Ascending aorta (tissue), 2 donors: ENCODE results near the gene LENG9. TPM values are rescaled to one million over a fixed set of nuclear protein-coding genes. Genes with fewer than 3 reads are reported as not detected.
"Not testable (repeated sequence)": the region's sequence is repeated elsewhere in the genome, so short reads cannot be mapped to it uniquely, and the experiment has no call there.

Source experiments
- DNase-seq, 2 donors: peaks; one replicate each; pipeline ENCODE4 v3.0.0-alpha.2; 2019; ENCODE audit warnings: low spot score in 2 of 2
- H3K27ac ChIP-seq, 2 donors: fragments of 200-600 bp; sonication (generic); one replicate each; pipeline ENCODE4 v1.5.1; 2016 to 2017; ENCODE audit warnings: mild to moderate bottlenecking in 1 of 2
- H3K27me3 ChIP-seq: fragments of 200-600 bp; sonication (generic); one replicate; pipeline ENCODE4 v1.5.1; 2017
- H3K36me3 ChIP-seq, 2 donors: fragments of 200-600 bp; sonication (generic); one replicate each; pipeline ENCODE4 v1.5.1; 2016
- H3K4me1 ChIP-seq, 2 donors: fragments of 200-600 bp; sonication (generic); one replicate each; pipeline ENCODE4 v1.5.1; 2016 to 2017; ENCODE audit warnings: mild to moderate bottlenecking in 1 of 2
- H3K4me3 ChIP-seq, 2 donors: fragments of 200-600 bp; sonication (generic); one replicate each; pipeline ENCODE4 v1.5.1; 2016 to 2017; ENCODE audit warnings: mild to moderate bottlenecking in 1 of 2
- H3K9me3 ChIP-seq, 2 donors: fragments of 200-600 bp; sonication (generic); one replicate each; pipeline ENCODE4 v1.5.1; 2016
- intact Hi-C: fragments of 100-400 bp; cut with DNase I; formaldehyde crosslinking; loops from one replicate; pipeline ENCODE4 v1.15.1; 2023
- total RNA-seq: library from RNA; depleted of rRNA; stranded (reverse); fragments of >200 nt; gene quantifications from one replicate; pipeline ENCODE4 v1.1.0, GENCODE V29; 2016
- TF ChIP-seq, protein P1 (sequence below), 3 experiments: fragments of 200-600 bp in 2 of 3; fragments of 450-650 bp in 1 of 3; sonication (generic) in 2 of 3; IDR thresholded peaks; one replicate each; pipeline ENCODE4 v1.5.1; 2016 to 2019; ENCODE audit warnings: antibody characterized with exemption in 3 of 3, mild to moderate bottlenecking in 1 of 3, moderate library complexity in 1 of 3

LENG9 gene
- total RNA-seq, 1 donor from 2014 or later: 10.1 TPM

DNA sequence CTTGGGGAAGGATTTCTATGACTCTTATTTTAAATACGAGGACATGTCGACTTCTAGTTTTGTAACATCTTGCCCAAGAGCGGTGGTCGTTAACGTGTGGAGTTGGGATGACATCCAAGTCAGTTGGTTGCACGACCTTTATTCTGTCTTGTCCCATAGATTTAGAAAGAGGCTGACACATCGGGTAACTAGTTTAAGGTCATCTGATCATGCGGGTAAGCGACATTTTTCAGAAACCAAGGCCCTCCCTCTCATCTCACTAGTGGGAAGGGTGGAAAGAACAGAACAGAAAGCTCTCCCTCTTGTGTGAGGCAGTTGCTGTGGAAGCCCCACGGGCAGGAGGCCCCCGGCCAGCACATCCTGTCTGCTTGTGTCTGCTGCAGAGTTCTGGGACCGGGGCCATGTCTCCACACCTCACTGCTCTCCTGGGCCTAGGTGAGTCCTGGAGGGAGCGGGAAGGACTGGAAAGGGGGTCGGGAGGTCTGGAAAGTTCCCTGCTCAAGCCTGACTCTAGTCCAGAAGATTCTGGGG is 39.0 kb upstream of the LENG9 start, which contains the start of gene LAIR2:
Gene LAIR2 (plus strand): TSS at position 314 of the 531 bp plus-strand sequence. CDS start 88 bp downstream, at position 402.
- TF ChIP-seq, protein P1, sequence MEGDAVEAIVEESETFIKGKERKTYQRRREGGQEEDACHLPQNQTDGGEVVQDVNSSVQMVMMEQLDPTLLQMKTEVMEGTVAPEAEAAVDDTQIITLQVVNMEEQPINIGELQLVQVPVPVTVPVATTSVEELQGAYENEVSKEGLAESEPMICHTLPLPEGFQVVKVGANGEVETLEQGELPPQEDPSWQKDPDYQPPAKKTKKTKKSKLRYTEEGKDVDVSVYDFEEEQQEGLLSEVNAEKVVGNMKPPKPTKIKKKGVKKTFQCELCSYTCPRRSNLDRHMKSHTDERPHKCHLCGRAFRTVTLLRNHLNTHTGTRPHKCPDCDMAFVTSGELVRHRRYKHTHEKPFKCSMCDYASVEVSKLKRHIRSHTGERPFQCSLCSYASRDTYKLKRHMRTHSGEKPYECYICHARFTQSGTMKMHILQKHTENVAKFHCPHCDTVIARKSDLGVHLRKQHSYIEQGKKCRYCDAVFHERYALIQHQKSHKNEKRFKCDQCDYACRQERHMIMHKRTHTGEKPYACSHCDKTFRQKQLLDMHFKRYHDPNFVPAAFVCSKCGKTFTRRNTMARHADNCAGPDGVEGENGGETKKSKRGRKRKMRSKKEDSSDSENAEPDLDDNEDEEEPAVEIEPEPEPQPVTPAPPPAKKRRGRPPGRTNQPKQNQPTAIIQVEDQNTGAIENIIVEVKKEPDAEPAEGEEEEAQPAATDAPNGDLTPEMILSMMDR (IDR thresholded peaks at IDR 0.05): no peak
- no peaks in the 10 kb centered on the region for H3K27me3 ChIP-seq
- intact Hi-C loops: no loop called here
- H3K4me3 ChIP-seq: no peak within 1 kb of the TSS
- no peaks in the 10 kb centered on the region for H3K4me1 ChIP-seq
- no peaks in the 10 kb centered on the region for H3K36me3 ChIP-seq
- H3K9me3 ChIP-seq: no peaks in the 10 kb centered on the region
- H3K27ac ChIP-seq: no peak within 1 kb of the TSS
- no peak for DNase-seq

DNA sequence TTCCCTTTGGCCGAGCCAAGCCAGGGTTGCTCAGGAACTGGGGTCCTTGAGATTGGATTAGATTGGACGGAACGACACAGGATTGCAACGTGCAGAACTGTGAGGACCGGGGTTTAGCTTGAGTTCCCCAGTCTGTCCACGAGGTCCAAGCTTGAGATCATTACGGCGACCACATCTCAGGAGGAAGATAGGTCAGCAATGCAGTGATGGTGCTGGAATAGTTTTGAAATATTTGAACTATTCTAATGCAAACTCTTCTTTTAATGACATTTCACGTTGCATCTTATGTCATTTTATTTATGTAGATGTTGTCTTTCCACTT is 34.8 kb upstream of the LENG9 start:
- H3K4me3 ChIP-seq, DNase-seq, intact Hi-C loops, H3K27ac ChIP-seq, H3K4me1 ChIP-seq, H3K27me3 ChIP-seq, H3K9me3 ChIP-seq, H3K36me3 ChIP-seq: not testable (repeated sequence)

DNA sequence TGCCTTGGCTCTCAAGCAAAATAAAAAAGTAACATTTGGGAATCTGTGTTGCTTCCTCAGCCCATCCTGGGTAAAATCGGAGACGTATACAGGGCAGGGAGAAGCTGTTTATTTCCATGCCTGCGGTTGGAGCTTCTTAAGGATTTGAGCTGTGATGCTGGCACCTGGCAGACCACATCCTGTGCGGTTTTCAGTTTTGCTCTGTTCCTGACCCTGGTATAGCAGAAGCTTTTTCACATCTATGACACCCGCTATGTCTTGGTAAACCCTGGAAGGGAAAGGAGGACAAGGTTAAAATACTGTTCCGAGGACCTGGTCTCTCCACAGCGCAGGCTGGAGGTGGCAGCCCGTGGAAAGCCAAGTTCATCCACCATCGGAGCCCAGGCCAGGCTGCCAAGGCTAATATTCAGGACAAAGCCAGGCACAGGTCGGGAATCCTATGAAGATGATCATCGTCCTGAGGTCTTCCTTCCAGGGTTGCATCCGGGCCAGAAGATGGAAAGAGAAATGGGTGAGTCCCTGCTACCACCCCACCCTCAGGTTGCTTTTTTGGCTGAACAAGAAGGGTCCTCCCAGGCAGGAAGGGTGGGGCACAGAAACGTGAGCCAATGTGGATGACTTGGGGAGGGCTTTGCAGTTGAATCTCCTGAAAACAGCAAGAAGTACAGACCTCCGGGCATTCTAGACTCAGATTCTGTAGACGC is 34.3 kb upstream of the LENG9 start:
- H3K27me3 ChIP-seq, intact Hi-C loops, H3K9me3 ChIP-seq, H3K27ac ChIP-seq, H3K4me3 ChIP-seq, H3K4me1 ChIP-seq, H3K36me3 ChIP-seq, DNase-seq: not testable (repeated sequence)

DNA sequence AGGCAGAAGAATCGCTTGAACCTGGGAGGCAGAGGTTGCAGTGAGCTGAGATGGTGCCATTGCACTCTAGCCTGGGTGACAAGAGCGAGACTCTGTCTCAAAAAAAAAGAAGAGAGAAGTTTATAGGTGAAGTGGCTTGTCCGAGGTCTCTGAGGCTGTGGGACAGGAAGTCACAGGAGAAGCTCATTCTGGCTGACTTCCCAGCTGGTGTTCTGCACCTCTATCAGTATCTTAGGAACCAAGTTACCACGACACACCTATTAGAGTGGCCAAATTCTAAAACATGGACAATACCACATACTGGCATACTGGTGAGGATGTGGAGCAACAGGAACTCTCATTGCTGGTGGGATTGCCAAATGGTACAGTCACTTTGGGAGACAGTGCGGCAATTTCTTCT is 31.7 kb upstream of the LENG9 start:
- H3K36me3 ChIP-seq, H3K27ac ChIP-seq, DNase-seq, intact Hi-C loops, H3K4me1 ChIP-seq, H3K27me3 ChIP-seq, H3K9me3 ChIP-seq, H3K4me3 ChIP-seq: not testable (repeated sequence)

DNA sequence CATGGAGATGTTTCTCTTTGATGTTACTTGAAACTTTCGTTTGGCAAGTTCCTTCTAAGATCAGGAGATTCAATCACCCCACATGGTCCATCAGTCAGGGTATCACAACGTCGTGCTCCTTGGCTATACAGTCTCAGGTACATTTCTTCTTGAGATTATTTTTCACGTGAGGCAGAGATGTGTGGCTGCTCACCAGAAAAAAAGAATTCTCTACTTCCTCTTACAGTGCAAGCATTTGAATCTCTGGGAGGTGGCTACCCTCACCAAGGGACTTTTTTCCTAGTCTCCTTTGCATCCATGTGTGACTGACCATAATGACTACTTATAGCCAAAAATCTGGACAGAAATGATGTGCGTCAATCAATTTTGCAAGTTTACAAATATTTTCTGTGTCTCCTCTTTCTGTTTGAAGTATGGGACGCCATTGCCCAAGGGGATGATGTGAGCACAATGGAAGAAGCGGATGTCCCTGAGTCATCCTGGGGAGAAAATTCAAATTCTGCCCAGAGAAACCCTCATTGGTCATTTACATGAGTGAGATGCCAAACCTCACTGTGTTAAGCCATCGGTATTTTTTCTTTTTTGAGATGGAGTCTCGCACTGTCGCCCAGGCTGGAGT is 30.5 kb upstream of the LENG9 start:
- H3K4me3 ChIP-seq: no peak overlapping the region
- TF ChIP-seq, protein P1 (IDR thresholded peaks at IDR 0.05): no peak
- no peak for DNase-seq
- intact Hi-C loops: no loop called here
- no peaks in the 10 kb centered on the region for H3K36me3 ChIP-seq
- H3K4me1 ChIP-seq: no peaks in the 10 kb centered on the region
- no peaks in the 10 kb centered on the region for H3K27me3 ChIP-seq
- H3K27ac ChIP-seq: no peak overlapping the region
- no peaks in the 10 kb centered on the region for H3K9me3 ChIP-seq

DNA sequence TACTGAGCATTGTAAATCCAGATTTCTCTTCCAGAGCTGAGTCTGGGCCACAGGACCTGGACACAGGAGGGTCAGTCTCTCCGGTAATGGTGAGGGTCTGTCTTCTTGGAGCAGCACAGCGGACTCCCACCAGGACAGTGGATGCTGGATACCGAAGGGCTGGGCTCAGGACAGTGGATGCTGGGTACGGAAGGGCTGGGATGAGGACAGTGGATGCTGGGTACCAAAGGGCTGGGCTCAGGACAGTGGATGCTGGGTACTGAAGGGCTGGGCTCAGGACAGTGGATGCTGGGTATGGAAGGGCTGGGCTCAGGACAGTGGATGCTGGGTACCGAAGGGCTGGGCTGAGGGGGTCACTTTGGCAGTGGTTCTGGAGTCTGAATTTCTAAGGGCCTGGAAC is 29.5 kb upstream of the LENG9 start:
- not testable (repeated sequence) for DNase-seq, H3K27ac ChIP-seq

DNA sequence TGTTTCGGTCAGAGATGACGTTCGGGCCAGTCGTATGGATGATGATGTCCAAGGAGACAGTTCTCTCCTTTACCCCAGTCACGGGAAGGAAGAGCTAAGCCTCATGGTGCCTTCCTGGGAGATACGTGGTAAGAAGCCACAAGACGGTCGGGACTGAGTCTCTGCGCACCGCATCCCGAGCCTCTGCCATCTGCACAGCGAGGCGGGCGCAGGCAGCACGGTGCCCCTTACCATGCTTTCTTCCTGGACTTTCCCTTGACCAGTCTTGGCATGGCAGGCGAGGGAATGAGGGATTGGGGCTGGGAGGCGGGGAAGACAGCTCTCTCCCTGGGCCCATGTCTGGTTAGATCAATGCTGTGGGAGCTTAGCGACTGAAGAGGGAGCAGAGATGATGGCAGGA is 29.0 kb upstream of the LENG9 start:
- Histone ChIP-seq H3K4me3 (no peak overlapping the region), H3K27me3 (no peaks in the 10 kb centered on the region), H3K4me1 (no peaks in the 10 kb centered on the region), H3K36me3 (no peaks in the 10 kb centered on the region), H3K27ac (no peak overlapping the region), H3K9me3 (no peaks in the 10 kb centered on the region)
- no peak for DNase-seq
- TF ChIP-seq, protein P1 (IDR thresholded peaks at IDR 0.05): no peak
- intact Hi-C loops: no loop called here

More for the DNA sequence above, 29.5 kb upstream of the LENG9 start:
- H3K36me3 ChIP-seq, H3K4me3 ChIP-seq, intact Hi-C loops, H3K27me3 ChIP-seq, H3K9me3 ChIP-seq, H3K4me1 ChIP-seq: not testable (repeated sequence)
